Heart left ventricle (tissue), 13 donors: Measurements from ENCODE around the gene PARD3B.

Experiments used
- POLR2A ChIP-seq, 2 donors: fragments of 450-650 bp; IDR thresholded peaks; one replicate each; pipeline ENCODE4 v1.6.1; 2017; ENCODE audit warnings: antibody characterized with exemption in 2 of 2, mild to moderate bottlenecking in 2 of 2, moderate library complexity in 2 of 2
- TF ChIP-seq, protein P1 (sequence below), 12 donors: fragments of 200-600 bp; sonication (generic) in 4 of 12; IDR thresholded peaks; one replicate each; pipeline versions ENCODE4 v1.5.0 to v1.8.0; 2018 to 2022; ENCODE audit warnings: antibody characterized with exemption in 12 of 12, mild to moderate bottlenecking in 5 of 12
- donor health status: ischemic (EF 13 %, LVEDD 7.1; RV severe dilation, severe dysfunction).
- donor health status: DM: no; HTN: yes; CAD: no.
- donor health status: DM: no; HTN: no; CAD: no.
- donor health status: ischemic (EF 25% LVEDD 6.9; RV normal size, moderate dysfunction).
- donor health status: ischemic (EF 25% LVEDD 5.7; RV mildly dilated, moderate dysfunction).
- donor health status: ischemic (EF 35%, LVEDD 5.7; RV mildly dilated, moderate dysfunction).
- donor health status: nonischemic (EF 11% LVEDD 7.7; RV severe dilation, severe dysfunction).
- donor health status: DM: yes; HTN: yes; CAD: no.
- donor health status: PGD.
- donor health status: ischemic (EF 29% LVEDD 5.4; RV normal size, mild dysfunction).
- donor health status: nonischemic (EF 23%, LVEDD 6.1; RV moderate dilation, normal function).

DNA sequence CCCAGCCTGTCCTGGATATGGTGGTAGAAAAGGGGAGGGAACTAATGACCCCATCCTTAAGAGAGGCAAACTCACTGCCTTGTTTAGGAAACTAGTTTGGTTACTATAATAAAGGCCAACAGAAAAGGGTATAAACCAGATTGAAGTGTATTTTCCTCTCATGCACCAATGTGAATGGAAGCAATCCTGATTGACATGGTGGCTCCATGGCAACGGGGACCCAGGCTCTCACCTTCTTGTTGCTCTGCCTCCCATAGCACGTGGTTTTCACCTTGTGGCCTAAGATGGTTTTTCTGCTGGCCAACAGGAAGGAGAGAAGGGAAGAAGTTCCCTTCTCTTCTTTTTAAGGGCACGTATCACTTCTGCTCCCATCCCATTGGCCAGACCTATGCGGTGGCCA, 1069.7 kb downstream of the PARD3B start:
- TF ChIP-seq, protein P1, sequence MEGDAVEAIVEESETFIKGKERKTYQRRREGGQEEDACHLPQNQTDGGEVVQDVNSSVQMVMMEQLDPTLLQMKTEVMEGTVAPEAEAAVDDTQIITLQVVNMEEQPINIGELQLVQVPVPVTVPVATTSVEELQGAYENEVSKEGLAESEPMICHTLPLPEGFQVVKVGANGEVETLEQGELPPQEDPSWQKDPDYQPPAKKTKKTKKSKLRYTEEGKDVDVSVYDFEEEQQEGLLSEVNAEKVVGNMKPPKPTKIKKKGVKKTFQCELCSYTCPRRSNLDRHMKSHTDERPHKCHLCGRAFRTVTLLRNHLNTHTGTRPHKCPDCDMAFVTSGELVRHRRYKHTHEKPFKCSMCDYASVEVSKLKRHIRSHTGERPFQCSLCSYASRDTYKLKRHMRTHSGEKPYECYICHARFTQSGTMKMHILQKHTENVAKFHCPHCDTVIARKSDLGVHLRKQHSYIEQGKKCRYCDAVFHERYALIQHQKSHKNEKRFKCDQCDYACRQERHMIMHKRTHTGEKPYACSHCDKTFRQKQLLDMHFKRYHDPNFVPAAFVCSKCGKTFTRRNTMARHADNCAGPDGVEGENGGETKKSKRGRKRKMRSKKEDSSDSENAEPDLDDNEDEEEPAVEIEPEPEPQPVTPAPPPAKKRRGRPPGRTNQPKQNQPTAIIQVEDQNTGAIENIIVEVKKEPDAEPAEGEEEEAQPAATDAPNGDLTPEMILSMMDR (IDR thresholded peaks at IDR 0.05) = no peak
- no peak for TF ChIP-seq POLR2A (IDR thresholded peaks at IDR 0.05)
